CD14-positive monocyte (primary cell): ENCODE data around the gene RDX. TPM values are rescaled to one million over a fixed set of nuclear protein-coding genes. Genes with fewer than 3 reads are reported as not detected.

Experiments
- DNase-seq, 3 donors: peaks; one replicate each; pipeline ENCODE4 v3.0.0-alpha.2; 2011 to 2022
- H2AFZ ChIP-seq: 2 replicates; pipeline ENCODE4 v1.6.0; 2012; ENCODE audit warnings: mild to moderate bottlenecking, low read depth, low read length, inconsistent platforms; ENCODE audit not compliant: insufficient read depth, poor library complexity, severe bottlenecking
- H3K27ac ChIP-seq, 2 donors: 1 replicate in 1 of 2; 2 replicates in 1 of 2; pipeline ENCODE4 v1.5.1; 2012 to 2013; ENCODE audit warnings: low read length in 2 of 2, control low read depth in 1 of 2, inconsistent platforms in 1 of 2, low read depth in 1 of 2, mild to moderate bottlenecking in 1 of 2
- H3K27me3 ChIP-seq, 2 donors: one replicate each; pipeline versions ENCODE4 v1.6.0 to v1.6.1; 2011 to 2013; ENCODE audit warnings: low read length in 2 of 2; ENCODE audit not compliant: control insufficient read depth in 2 of 2, insufficient read depth in 2 of 2
- H3K36me3 ChIP-seq, 2 donors: replicated peaks in 1 of 2; 1 replicate in 1 of 2; 2 replicates in 1 of 2; pipeline versions ENCODE4 v1.5.1 to v1.6.1; 2012 to 2013; ENCODE audit warnings: low read length in 2 of 2, control low read depth in 1 of 2, inconsistent platforms in 1 of 2, mild to moderate bottlenecking in 1 of 2; ENCODE audit not compliant: insufficient read depth in 2 of 2, control insufficient read depth in 1 of 2
- H3K4me1 ChIP-seq, 2 donors: 1 replicate in 1 of 2; 2 replicates in 1 of 2; pipeline versions ENCODE4 v1.5.1 to v1.6.1; 2012 to 2013; ENCODE audit warnings: low read length in 2 of 2, control low read depth in 1 of 2, inconsistent platforms in 1 of 2, mild to moderate bottlenecking in 1 of 2, moderate library complexity in 1 of 2; ENCODE audit not compliant: insufficient read depth in 2 of 2, control insufficient read depth in 1 of 2
- H3K4me2 ChIP-seq: replicated peaks from 2 replicates; pipeline ENCODE3; 2012; ENCODE audit warnings: low read length, moderate library complexity, mild to moderate bottlenecking; ENCODE audit not compliant: poor library complexity, severe bottlenecking; ENCODE audit errors: extremely low read depth
- H3K4me3 ChIP-seq, 3 experiments: fragments of 200-600 bp in 1 of 3; sonication (generic) in 1 of 3; replicated peaks in 1 of 3; 1 replicate in 2 of 3; 2 replicates in 1 of 3; pipeline ENCODE4 v1.5.1; 2011 to 2013; ENCODE audit warnings: low read length in 3 of 3, mild to moderate bottlenecking in 3 of 3, control low read depth in 2 of 3, low read depth in 2 of 3, inconsistent platforms in 1 of 3, moderate library complexity in 1 of 3
- H3K79me2 ChIP-seq: 2 replicates; pipeline ENCODE4 v1.6.0; 2012; ENCODE audit warnings: mild to moderate bottlenecking, control low read depth, inconsistent platforms, low read length, moderate library complexity; ENCODE audit not compliant: insufficient read depth
- H3K9ac ChIP-seq: 2 replicates; pipeline ENCODE4 v1.6.0; 2017; ENCODE audit warnings: low read length, mild to moderate bottlenecking; ENCODE audit not compliant: insufficient read depth, poor library complexity, severe bottlenecking
- H3K9me3 ChIP-seq, 2 donors: replicated peaks in 1 of 2; 1 replicate in 1 of 2; 2 replicates in 1 of 2; pipeline versions ENCODE4 v1.5.1 to v1.6.1; 2012 to 2013; ENCODE audit warnings: low read length in 2 of 2, control low read depth in 1 of 2; ENCODE audit not compliant: control insufficient read depth in 1 of 2, insufficient read depth in 1 of 2
- H4K20me1 ChIP-seq: 2 replicates; pipeline ENCODE4 v1.6.0; 2012; ENCODE audit warnings: mild to moderate bottlenecking, low read length, control low read depth, moderate library complexity; ENCODE audit not compliant: insufficient read depth
- H3K27ac Mint-ChIP-seq, 7 donors: one replicate each; pipeline ENCODE4 v1.8.0; 2020; ENCODE audit warnings: mild to moderate bottlenecking in 7 of 7, mixed read lengths in 7 of 7, moderate library complexity in 6 of 7, inconsistent platforms in 2 of 7
- H3K27me3 Mint-ChIP-seq, 3 donors: one replicate each; pipeline ENCODE4 v1.8.0; 2021 to 2022; ENCODE audit warnings: low read depth in 3 of 3, mild to moderate bottlenecking in 3 of 3, mixed read lengths in 3 of 3, moderate library complexity in 3 of 3, inconsistent platforms in 1 of 3
- H3K36me3 Mint-ChIP-seq, 2 donors: one replicate each; pipeline ENCODE4 v1.8.0; 2020; ENCODE audit warnings: mixed read lengths in 2 of 2, inconsistent platforms in 1 of 2, mild to moderate bottlenecking in 1 of 2
- H3K4me1 Mint-ChIP-seq: one replicate; pipeline ENCODE4 v1.8.0; 2020; ENCODE audit warnings: mild to moderate bottlenecking, mixed read lengths
- H3K4me3 Mint-ChIP-seq, 2 donors: one replicate each; pipeline ENCODE4 v1.8.0; 2020; ENCODE audit warnings: mild to moderate bottlenecking in 2 of 2, mixed read lengths in 2 of 2, moderate library complexity in 1 of 2
- H3K9me3 Mint-ChIP-seq, 7 donors: one replicate each; pipeline ENCODE4 v1.8.0; 2020 to 2022; ENCODE audit warnings: mixed read lengths in 7 of 7, mild to moderate bottlenecking in 6 of 7, moderate library complexity in 6 of 7, inconsistent platforms in 2 of 7
- CTCF ChIP-seq: fragments of 200-600 bp; IDR thresholded peaks from one replicate; pipeline ENCODE4 v1.8.0; 2022; ENCODE audit warnings: antibody characterized with exemption, mild to moderate bottlenecking
- WGBS: methylation state at CpG from one replicate; pipeline ENCODE4 v1.1.5; 2013; ENCODE audit warnings: missing lambda C conversion rate; ENCODE audit not compliant: insufficient coverage; 5-methylcytosine and 5-hydroxymethylcytosine counted together
- intact Hi-C, 2 donors: fragments of 100-400 bp; cut with micrococcal nuclease; formaldehyde crosslinking; loops; one replicate each; pipeline versions ENCODE4 v1.15.0 to v1.15.1; 2023
- polyA plus RNA-seq, 3 donors: library from polyadenylated mRNA; depleted of rRNA in 1 of 3; unstranded in 2 of 3; stranded (reverse) in 1 of 3; fragments of 300-500 nt in 2 of 3; fragments of >200 nt in 1 of 3; fragmentation: Illumina TruSeq in 2 of 3; gene quantifications; 1 replicate in 2 of 3; 2 replicates in 1 of 3; pipeline ENCODE4 v1.2.3, GENCODE V29; 2012 to 2021

RDX gene
- polyA plus RNA-seq, 3 donors: 11.9 to 22.0 (median 20.9) TPM

GRCh38 chr11:110141812-110142211 is 154.6 kb downstream of the RDX start:
- Mint-ChIP-seq H3K27ac (no peak overlapping the region), H3K36me3 (peaks cover 11 to 12% of the 10 kb centered on the region in 2 donors)

GRCh38 chr11:110134110-110134509 is 162.3 kb downstream of the RDX start:
- Histone ChIP-seq H3K4me1 (no peaks in the 10 kb centered on the region), H2AFZ (no peak overlapping the region), H3K36me3 (no peaks in the 10 kb centered on the region), H3K4me3 (no peak overlapping the region), H3K9me3 (no peaks in the 10 kb centered on the region), H3K27ac (no peak overlapping the region), H3K4me2 (no peak overlapping the region), H4K20me1 (no peaks in the 10 kb centered on the region), H3K27me3 (no peaks in the 10 kb centered on the region), H3K79me2 (no peaks in the 10 kb centered on the region), H3K9ac (no peak overlapping the region)
- DNase-seq: no peak
- Mint-ChIP-seq H3K4me1 (no peaks in the 10 kb centered on the region), H3K27ac (no peak overlapping the region), H3K27me3 (no peaks in the 10 kb centered on the region), H3K9me3 (no peaks in the 10 kb centered on the region), H3K36me3 (peaks cover 2 to 11% of the 10 kb centered on the region in 2 donors), H3K4me3 (no peak overlapping the region)
- 100% methylated on average over 4 of the region's 6 CpGs for WGBS
- no peak for TF ChIP-seq CTCF
- intact Hi-C loops: no loop called here

More at GRCh38 chr11:110141812-110142211, 154.6 kb downstream of the RDX start:
- Histone ChIP-seq H4K20me1 (no peaks in the 10 kb centered on the region), H3K4me1 (no peaks in the 10 kb centered on the region), H3K4me3 (no peak overlapping the region), H3K36me3 (no peaks in the 10 kb centered on the region), H3K27ac (no peak overlapping the region), H2AFZ (no peak overlapping the region), H3K27me3 (no peaks in the 10 kb centered on the region), H3K4me2 (no peak overlapping the region), H3K9ac (no peak overlapping the region), H3K9me3 (no peaks in the 10 kb centered on the region), H3K79me2 (no peaks in the 10 kb centered on the region)
- no peak for DNase-seq
- Mint-ChIP-seq H3K4me1 (peaks cover under 1% of the 10 kb centered on the region), H3K9me3 (no peaks in the 10 kb centered on the region), H3K27me3 (no peaks in the 10 kb centered on the region), H3K4me3 (no peak overlapping the region)
- TF ChIP-seq CTCF: no peak
- intact Hi-C loops: no loop called here
